Mesenchymal stem cell (in vitro differentiated cells and primary cell): Measurements from ENCODE around the gene MAN1C1.

Experiments
- DNase-seq: peaks from one replicate; pipeline ENCODE4 v3.0.0-alpha.2; 2013
- H2AFZ ChIP-seq: one replicate; pipeline ENCODE4 v1.6.1; 2013; ENCODE audit warnings: low read depth, mild to moderate bottlenecking, control low read depth, inconsistent platforms, low read length, moderate library complexity
- H2AK5ac ChIP-seq: 2 replicates; pipeline ENCODE4 v1.6.1; 2013; ENCODE audit warnings: low read length, moderate library complexity, mild to moderate bottlenecking, inconsistent platforms; ENCODE audit not compliant: severe bottlenecking
- H2BK120ac ChIP-seq: one replicate; pipeline ENCODE4 v1.6.1; 2013; ENCODE audit warnings: low read depth, mild to moderate bottlenecking, inconsistent platforms, low read length, moderate library complexity
- H2BK12ac ChIP-seq, 2 experiments: one replicate each; pipeline ENCODE4 v1.6.1; 2013; ENCODE audit warnings: inconsistent platforms in 2 of 2, low read length in 2 of 2, mild to moderate bottlenecking in 2 of 2, moderate library complexity in 2 of 2, control low read depth in 1 of 2
- H2BK15ac ChIP-seq: one replicate; pipeline ENCODE4 v1.6.1; 2013; ENCODE audit warnings: mild to moderate bottlenecking, low read depth, inconsistent platforms; ENCODE audit not compliant: poor library complexity, severe bottlenecking
- H2BK5ac ChIP-seq: 2 replicates; pipeline ENCODE4 v1.6.1; 2013; ENCODE audit warnings: low read depth, mild to moderate bottlenecking, low read length, control low read depth, inconsistent platforms; ENCODE audit not compliant: poor library complexity, severe bottlenecking
- H3K14ac ChIP-seq, 2 experiments: one replicate each; pipeline ENCODE4 v1.6.1; 2013; ENCODE audit warnings: inconsistent platforms in 2 of 2, low read length in 2 of 2, control low read depth in 1 of 2, mild to moderate bottlenecking in 1 of 2, moderate library complexity in 1 of 2
- H3K18ac ChIP-seq, 2 experiments: one replicate each; pipeline ENCODE4 v1.6.1; 2013; ENCODE audit warnings: inconsistent platforms in 2 of 2, low read length in 2 of 2, control low read depth in 1 of 2, low read depth in 1 of 2, mild to moderate bottlenecking in 1 of 2
- H3K23ac ChIP-seq, 2 experiments: one replicate each; pipeline ENCODE4 v1.6.1; 2013; ENCODE audit warnings: inconsistent platforms in 2 of 2, low read length in 2 of 2, mild to moderate bottlenecking in 2 of 2, moderate library complexity in 2 of 2, control low read depth in 1 of 2
- H3K27ac ChIP-seq: 2 replicates; pipeline ENCODE4 v1.5.1; 2013; ENCODE audit warnings: mild to moderate bottlenecking, moderate library complexity, low read length, control low read depth, inconsistent platforms; ENCODE audit not compliant: poor library complexity, severe bottlenecking
- H3K27me3 ChIP-seq, 2 experiments: 2 replicates each; pipeline versions ENCODE4 v1.6.1 to v1.7.0; 2013; ENCODE audit warnings: low read length in 2 of 2, mild to moderate bottlenecking in 2 of 2, moderate library complexity in 2 of 2, control low read depth in 1 of 2, inconsistent platforms in 1 of 2; ENCODE audit not compliant: control insufficient read depth in 1 of 2, insufficient read depth in 1 of 2
- H3K36me3 ChIP-seq, 2 experiments: 2 replicates each; pipeline versions ENCODE4 v1.6.1 to v1.7.0; 2013; ENCODE audit warnings: low read length in 2 of 2, control low read depth in 1 of 2, inconsistent platforms in 1 of 2, low read depth in 1 of 2, mild to moderate bottlenecking in 1 of 2; ENCODE audit not compliant: insufficient read depth in 2 of 2, control insufficient read depth in 1 of 2
- H3K4ac ChIP-seq, 2 experiments: one replicate each; pipeline ENCODE4 v1.6.1; 2013; ENCODE audit warnings: inconsistent platforms in 2 of 2, low read length in 2 of 2, mild to moderate bottlenecking in 2 of 2, moderate library complexity in 2 of 2, control low read depth in 1 of 2, low read depth in 1 of 2
- H3K4me1 ChIP-seq: 2 replicates; pipeline ENCODE4 v1.6.1; 2013; ENCODE audit warnings: low read depth, low read length, control low read depth; ENCODE audit not compliant: control insufficient read depth, insufficient read depth
- H3K4me2 ChIP-seq: 2 replicates; pipeline ENCODE4 v1.6.1; 2013; ENCODE audit warnings: low read length, mild to moderate bottlenecking, inconsistent platforms; ENCODE audit not compliant: poor library complexity, severe bottlenecking
- H3K4me3 ChIP-seq, 2 experiments: 2 replicates each; pipeline versions ENCODE4 v1.5.1 to v1.7.0; 2013; ENCODE audit warnings: low read length in 2 of 2, mild to moderate bottlenecking in 2 of 2, control low read depth in 1 of 2, low read depth in 1 of 2; ENCODE audit not compliant: insufficient read depth in 1 of 2
- H3K79me1 ChIP-seq: replicated peaks from 2 replicates; pipeline ENCODE4 v1.6.1; 2013; ENCODE audit warnings: mild to moderate bottlenecking, control low read depth, low read length, inconsistent platforms; ENCODE audit not compliant: poor library complexity, severe bottlenecking
- H3K9ac ChIP-seq: 2 replicates; pipeline ENCODE4 v1.7.0; 2013; ENCODE audit warnings: mild to moderate bottlenecking, low read length, moderate library complexity
- H3K9me3 ChIP-seq: 2 replicates; pipeline ENCODE4 v1.7.0; 2013; ENCODE audit warnings: mild to moderate bottlenecking, low read length; ENCODE audit not compliant: control insufficient read depth
- H4K8ac ChIP-seq: one replicate; pipeline ENCODE4 v1.6.1; 2013; ENCODE audit warnings: inconsistent platforms, mild to moderate bottlenecking, low read length, moderate library complexity
- H4K91ac ChIP-seq: one replicate; pipeline ENCODE4 v1.6.1; 2013; ENCODE audit warnings: mild to moderate bottlenecking, low read length, inconsistent platforms
- WGBS: methylation state at CpG from one replicate; pipeline ENCODE4 v1.1.7; 2013; ENCODE audit warnings: mixed read lengths; 5-methylcytosine and 5-hydroxymethylcytosine counted together

MAN1C1 gene

GRCh38 chr1:25700626-25701025, 84.0 kb downstream of the MAN1C1 start:
- no peak overlapping the region for H3K23ac ChIP-seq
- peaks cover 15% of the 10 kb centered on the region for H3K4me1 ChIP-seq
- H2BK120ac ChIP-seq = peak overlapping the region; percentile 50
- H2BK12ac ChIP-seq = peak overlapping the region; percentile 60 to 69
- H3K14ac ChIP-seq = no peak overlapping the region
- H3K4me3 ChIP-seq = no peak overlapping the region
- peak overlapping the region; percentile 74 for H3K9ac ChIP-seq
- WGBS = 71% methylated on average over 6 of the region's 7 CpGs
- no peaks in the 10 kb centered on the region for H3K36me3 ChIP-seq
- H3K27me3 ChIP-seq = peaks cover 0 to 3% of the 10 kb centered on the region in 2 experiments
- H3K4ac ChIP-seq = peak overlapping the region in 1 of 2 experiments; percentile 13
- no peak overlapping the region for H2BK5ac ChIP-seq
- no peaks in the 10 kb centered on the region for H3K9me3 ChIP-seq
- no peak overlapping the region for H2AFZ ChIP-seq
- peak overlapping the region; percentile 55 to 70 for H3K18ac ChIP-seq
- H3K27ac ChIP-seq = no peak overlapping the region
- H3K4me2 ChIP-seq = no peak overlapping the region
- no peak for DNase-seq
- peak overlapping the region; percentile 70 for H4K8ac ChIP-seq
- H2BK15ac ChIP-seq = peak overlapping the region; percentile 60
- no peaks in the 10 kb centered on the region for H3K79me1 ChIP-seq
- no peak overlapping the region for H2AK5ac ChIP-seq
- H4K91ac ChIP-seq = peak overlapping the region; percentile 34

- no peaks in the 10 kb centered on the region for H3K36me3 ChIP-seq
- peak overlapping the region; percentile 55 to 78 for H3K18ac ChIP-seq
- H2AK5ac ChIP-seq = no peak overlapping the region
- H3K4ac ChIP-seq = peak overlapping the region; percentile 8 to 61
- no peak overlapping the region for H3K23ac ChIP-seq
- no peaks in the 10 kb centered on the region for H3K79me1 ChIP-seq
- peak overlapping the region in 1 of 2 experiments; percentile 69 for H3K14ac ChIP-seq
- H3K4me1 ChIP-seq = peaks cover 12% of the 10 kb centered on the region
- no peak overlapping the region for H3K9ac ChIP-seq
- H3K4me2 ChIP-seq = no peak overlapping the region
- WGBS = 92% methylated on average over 9 of the region's 9 CpGs
- H2AFZ ChIP-seq = no peak overlapping the region
- H4K8ac ChIP-seq = peak overlapping the region; percentile 25
- peak overlapping the region; percentile 69 for H2BK120ac ChIP-seq
- peak overlapping the region; percentile 83 for H4K91ac ChIP-seq
- peak overlapping the region; percentile 69 to 95 for H2BK12ac ChIP-seq
- DNase-seq = no peak
- H2BK15ac ChIP-seq = peak overlapping the region; percentile 91
- no peak overlapping the region for H3K27ac ChIP-seq
- H3K9me3 ChIP-seq = no peaks in the 10 kb centered on the region
- H3K27me3 ChIP-seq = peaks cover 0 to 3% of the 10 kb centered on the region in 2 experiments
- H2BK5ac ChIP-seq = no peak overlapping the region
- H3K4me3 ChIP-seq = no peak overlapping the region
Observed at GRCh38 chr1:25701030-25701785, 84.6 kb downstream of the MAN1C1 start.

GRCh38 chr1:25702101-25702775, 85.6 kb downstream of the MAN1C1 start:
- peak overlapping the region; percentile 93 for H4K8ac ChIP-seq
- H3K27ac ChIP-seq = no peak overlapping the region
- H2BK5ac ChIP-seq = no peak overlapping the region
- no peaks in the 10 kb centered on the region for H3K79me1 ChIP-seq
- peaks cover 12% of the 10 kb centered on the region for H3K4me1 ChIP-seq
- no peak overlapping the region for H3K4me3 ChIP-seq
- no peaks in the 10 kb centered on the region for H3K9me3 ChIP-seq
- DNase-seq = peak; percentile 51
- no peak overlapping the region for H3K23ac ChIP-seq
- peak overlapping the region; percentile 76 to 89 for H2BK12ac ChIP-seq
- peak overlapping the region; percentile 57 for H2BK120ac ChIP-seq
- peak overlapping the region; percentile 90 for H4K91ac ChIP-seq
- WGBS = 83% methylated on average over 11 of the region's 11 CpGs
- no peak overlapping the region for H3K4me2 ChIP-seq
- peak overlapping the region; percentile 85 to 88 for H3K18ac ChIP-seq
- no peaks in the 10 kb centered on the region for H3K36me3 ChIP-seq
- peaks cover 0 to 3% of the 10 kb centered on the region in 2 experiments for H3K27me3 ChIP-seq
- peak overlapping the region in 1 of 2 experiments; percentile 69 for H3K14ac ChIP-seq
- peak overlapping the region; percentile 97 for H2BK15ac ChIP-seq
- H2AFZ ChIP-seq = no peak overlapping the region
- peak overlapping the region; percentile 10 for H3K9ac ChIP-seq
- peak overlapping the region; percentile 8 for H2AK5ac ChIP-seq
- peak overlapping the region; percentile 69 to 84 for H3K4ac ChIP-seq

DNA sequence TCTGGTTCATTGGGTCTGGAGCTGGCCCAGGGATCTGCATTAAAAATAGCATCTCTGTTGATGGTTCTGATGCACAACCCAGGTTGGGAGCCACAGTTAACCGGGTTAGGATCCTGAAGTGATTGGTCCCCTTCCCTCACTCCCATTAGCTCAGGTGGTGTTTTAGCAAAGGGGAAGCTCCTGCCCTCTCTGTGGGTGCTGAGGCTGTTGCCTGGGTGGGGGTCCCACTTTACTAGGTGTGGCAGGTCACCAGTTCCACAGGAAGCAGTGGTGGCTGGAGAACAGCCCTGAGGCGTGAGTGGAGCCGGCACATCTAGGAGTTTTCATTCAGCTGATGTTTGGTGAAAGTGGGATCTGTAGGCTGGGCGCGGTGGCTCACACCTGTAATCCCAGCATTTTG, 86.5 kb downstream of the MAN1C1 start:
- Histone ChIP-seq H2BK12ac (no peak overlapping the region), H3K4ac (peak overlapping the region in 1 of 2 experiments; percentile 46), H3K27ac (no peak overlapping the region), H4K91ac (peak overlapping the region; percentile 34), H3K4me3 (no peak overlapping the region), H4K8ac (no peak overlapping the region), H3K9ac (no peak overlapping the region), H3K18ac (peak overlapping the region in 1 of 2 experiments; percentile 56), H3K4me1 (peaks cover 9% of the 10 kb centered on the region), H3K9me3 (no peaks in the 10 kb centered on the region), H3K79me1 (no peaks in the 10 kb centered on the region), H2AK5ac (no peak overlapping the region), H3K23ac (no peak overlapping the region), H3K4me2 (no peak overlapping the region), H3K36me3 (no peaks in the 10 kb centered on the region), H3K14ac (no peak overlapping the region), H2BK15ac (no peak overlapping the region), H2AFZ (no peak overlapping the region), H3K27me3 (peaks cover 0 to 3% of the 10 kb centered on the region in 2 experiments), H2BK120ac (no peak overlapping the region), H2BK5ac (no peak overlapping the region)
- no peak for DNase-seq
- 100% methylated on average over 5 of the region's 5 CpGs for WGBS
